Prostate gland (tissue), 2 donors: Measurements from ENCODE around the gene ZCCHC14.

Experiments
- POLR2AphosphoS5 ChIP-seq: sonication (generic); formaldehyde crosslinking; IDR thresholded peaks from one replicate; pipeline ENCODE4 v1.6.1; 2017; ENCODE audit warnings: antibody characterized with exemption
- TF ChIP-seq, protein P1 (sequence below), 4 experiments: fragments of 200-600 bp in 2 of 4; fragments of 450-650 bp in 2 of 4; sonication (generic) in 2 of 4; IDR thresholded peaks; 1 replicate in 3 of 4; 2 replicates in 1 of 4; pipeline ENCODE4 v1.5.1; 2016 to 2019; ENCODE audit warnings: antibody characterized with exemption in 4 of 4, mild to moderate bottlenecking in 2 of 4, moderate library complexity in 2 of 4

DNA sequence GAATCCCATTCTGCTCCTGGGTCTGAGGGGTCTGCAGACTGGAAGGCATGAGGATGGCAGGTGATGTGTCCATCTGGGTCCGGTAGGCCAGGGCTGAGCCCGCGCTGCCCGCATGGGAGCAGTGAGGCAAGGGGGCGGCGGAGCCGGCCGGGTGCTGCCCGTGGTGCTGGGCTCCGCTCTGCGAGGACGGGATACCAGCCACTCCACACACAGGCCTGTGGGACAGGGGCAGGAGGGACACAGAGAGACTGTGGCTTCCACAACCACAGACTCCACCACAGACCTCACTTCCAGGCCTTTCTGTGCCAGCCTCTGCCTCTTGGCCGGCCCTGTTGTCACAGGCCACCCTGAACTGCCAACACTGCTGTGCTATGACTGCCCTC, 75.3 kb downstream of the ZCCHC14 start:
- TF ChIP-seq, protein P1, sequence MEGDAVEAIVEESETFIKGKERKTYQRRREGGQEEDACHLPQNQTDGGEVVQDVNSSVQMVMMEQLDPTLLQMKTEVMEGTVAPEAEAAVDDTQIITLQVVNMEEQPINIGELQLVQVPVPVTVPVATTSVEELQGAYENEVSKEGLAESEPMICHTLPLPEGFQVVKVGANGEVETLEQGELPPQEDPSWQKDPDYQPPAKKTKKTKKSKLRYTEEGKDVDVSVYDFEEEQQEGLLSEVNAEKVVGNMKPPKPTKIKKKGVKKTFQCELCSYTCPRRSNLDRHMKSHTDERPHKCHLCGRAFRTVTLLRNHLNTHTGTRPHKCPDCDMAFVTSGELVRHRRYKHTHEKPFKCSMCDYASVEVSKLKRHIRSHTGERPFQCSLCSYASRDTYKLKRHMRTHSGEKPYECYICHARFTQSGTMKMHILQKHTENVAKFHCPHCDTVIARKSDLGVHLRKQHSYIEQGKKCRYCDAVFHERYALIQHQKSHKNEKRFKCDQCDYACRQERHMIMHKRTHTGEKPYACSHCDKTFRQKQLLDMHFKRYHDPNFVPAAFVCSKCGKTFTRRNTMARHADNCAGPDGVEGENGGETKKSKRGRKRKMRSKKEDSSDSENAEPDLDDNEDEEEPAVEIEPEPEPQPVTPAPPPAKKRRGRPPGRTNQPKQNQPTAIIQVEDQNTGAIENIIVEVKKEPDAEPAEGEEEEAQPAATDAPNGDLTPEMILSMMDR (IDR thresholded peaks at IDR 0.05): no peak
- TF ChIP-seq POLR2AphosphoS5: no peak
